G401.6 (cell line): ENCODE data around the gene SPECC1L.

ENCODE experiments used
- FAIRE-seq: peaks from 2 replicates; lab custom pipeline; 2012; peaks lifted over from hg19 to GRCh38; lab: Jason Lieb, UNC

Gene SPECC1L

DNA sequence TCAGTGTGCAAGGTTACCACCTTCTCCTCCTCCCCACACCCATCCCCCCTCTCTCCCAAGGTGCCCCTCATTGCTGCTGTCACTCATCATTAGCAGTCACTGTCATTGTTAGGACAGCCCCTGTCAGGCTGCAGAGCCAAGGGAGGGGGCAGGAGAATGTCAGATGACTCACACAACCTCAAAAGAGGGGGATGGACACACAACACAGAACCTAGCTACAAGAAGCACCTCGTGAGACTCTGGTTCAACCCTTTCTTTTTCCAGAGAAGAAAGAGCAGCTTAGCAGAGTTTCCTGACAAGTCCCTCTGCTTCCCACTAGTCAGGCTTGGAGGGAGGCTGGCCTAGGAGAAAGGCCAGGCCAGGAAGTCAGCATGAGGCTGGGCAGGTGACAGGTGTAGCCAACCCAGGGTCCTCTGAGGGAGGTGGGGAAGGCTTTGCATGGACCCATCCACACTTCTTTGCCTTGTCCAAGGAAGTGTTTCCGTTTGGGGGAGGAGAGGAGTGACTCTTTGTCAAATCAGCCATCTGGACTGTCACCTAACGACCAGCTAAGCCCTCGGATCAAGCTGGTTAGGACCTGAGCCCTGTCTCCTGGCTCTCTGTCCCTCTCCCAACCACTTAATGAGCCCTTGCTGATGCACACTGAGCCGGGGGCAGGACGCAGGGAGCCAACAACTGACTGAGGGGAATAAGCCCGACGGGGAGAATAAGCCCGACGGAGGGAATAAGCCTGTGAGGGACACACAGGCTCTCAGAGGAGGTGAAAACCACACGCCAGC is 175.0 kb downstream of the SPECC1L start:
- no peak for FAIRE-seq

DNA sequence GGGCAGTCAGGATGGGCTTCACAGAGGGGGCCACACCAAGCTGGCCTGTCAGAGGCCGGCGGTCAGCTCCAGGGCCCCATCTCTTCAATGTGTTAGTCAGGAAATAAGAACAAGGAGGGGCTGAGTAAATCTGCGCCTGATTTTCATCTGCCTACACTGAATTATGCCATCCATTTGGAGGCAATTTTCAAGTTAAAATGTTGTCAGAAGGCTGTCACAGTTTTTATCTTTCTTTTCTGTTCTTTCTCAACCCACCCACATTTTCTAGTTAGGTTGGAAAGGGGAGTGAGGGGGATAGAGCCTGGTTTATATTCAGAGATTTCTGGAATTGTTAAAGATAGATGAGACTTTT is 175.6 kb downstream of the SPECC1L start:
- FAIRE-seq: no peak

DNA sequence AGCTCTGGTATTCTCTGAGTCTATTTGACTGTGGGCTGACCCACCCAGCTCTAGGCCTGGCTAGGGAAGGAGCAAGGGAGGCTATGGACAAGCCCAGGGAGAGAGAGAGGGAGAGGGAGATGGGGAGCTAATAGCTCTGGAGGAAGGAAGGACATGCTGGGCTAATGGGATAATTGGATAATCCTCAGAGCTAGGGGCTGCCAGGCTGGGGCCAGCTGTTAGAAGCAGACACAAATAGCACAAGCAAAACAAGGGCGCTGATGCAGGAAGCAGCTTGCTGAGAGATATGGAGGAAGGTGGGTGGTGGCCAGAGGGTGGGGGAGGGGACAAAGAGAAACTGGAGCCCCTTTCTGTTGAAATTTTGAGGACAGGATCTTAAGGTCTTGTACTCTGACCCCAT is 180.0 kb downstream of the SPECC1L start:
- no peak for FAIRE-seq

DNA sequence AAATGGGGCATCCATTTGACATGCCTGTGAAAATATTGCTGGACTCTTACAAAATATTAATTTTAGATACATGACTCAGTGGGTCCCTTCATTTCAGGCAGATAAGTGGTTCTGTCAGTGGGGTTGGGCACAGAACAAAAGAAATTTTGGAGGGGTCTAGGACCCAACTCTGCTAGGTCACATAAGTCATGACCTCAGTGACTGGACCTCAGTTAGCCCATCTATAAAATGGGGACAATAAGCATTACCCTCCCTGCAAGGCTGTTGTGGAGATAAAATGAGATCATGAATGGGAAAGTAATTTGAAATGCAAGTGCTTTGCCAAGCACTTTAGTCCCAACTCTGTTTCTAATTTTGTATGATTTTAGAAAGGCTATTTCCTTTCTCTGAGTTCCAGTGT is 180.5 kb downstream of the SPECC1L start:
- FAIRE-seq: no peak

DNA sequence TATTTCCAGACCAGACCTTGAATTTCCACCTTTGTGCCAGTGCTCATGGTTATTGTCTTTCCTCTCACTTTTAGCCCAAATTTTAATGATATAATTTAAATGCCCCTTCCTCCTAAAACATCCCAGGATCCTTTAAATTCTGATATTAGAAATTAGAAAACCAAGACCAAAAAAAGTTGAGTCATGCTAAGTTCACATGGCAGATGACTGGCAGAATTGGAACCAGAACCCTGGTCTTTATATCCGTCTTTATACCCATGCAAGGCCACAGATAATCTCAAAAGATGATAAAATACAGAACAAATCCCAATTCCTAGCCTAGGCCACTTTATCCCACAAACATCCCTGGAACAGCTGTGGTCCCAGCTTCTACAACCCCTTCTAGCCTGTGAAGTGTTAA is 183.2 kb downstream of the SPECC1L start:
- FAIRE-seq: no peak

DNA sequence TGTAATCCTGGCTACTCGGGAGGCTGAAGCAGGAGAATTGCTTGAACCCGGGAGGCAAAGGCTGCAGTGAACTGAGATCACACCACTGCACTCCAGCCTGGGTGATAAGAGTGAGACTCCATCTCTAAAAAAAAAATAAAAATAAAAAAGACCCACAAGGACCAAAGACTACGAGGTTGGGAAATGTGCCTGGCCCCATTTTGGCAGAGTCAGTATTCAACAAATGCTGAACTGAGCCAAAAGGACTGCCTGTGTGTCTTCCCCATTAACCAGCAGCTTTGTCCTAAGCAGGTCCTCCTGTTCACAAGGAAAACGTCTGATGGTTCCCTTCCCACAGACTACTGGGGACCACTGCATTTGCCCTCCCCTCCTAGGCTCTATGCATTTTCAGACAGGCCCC is 184.4 kb downstream of the SPECC1L start:
- no peak for FAIRE-seq

DNA sequence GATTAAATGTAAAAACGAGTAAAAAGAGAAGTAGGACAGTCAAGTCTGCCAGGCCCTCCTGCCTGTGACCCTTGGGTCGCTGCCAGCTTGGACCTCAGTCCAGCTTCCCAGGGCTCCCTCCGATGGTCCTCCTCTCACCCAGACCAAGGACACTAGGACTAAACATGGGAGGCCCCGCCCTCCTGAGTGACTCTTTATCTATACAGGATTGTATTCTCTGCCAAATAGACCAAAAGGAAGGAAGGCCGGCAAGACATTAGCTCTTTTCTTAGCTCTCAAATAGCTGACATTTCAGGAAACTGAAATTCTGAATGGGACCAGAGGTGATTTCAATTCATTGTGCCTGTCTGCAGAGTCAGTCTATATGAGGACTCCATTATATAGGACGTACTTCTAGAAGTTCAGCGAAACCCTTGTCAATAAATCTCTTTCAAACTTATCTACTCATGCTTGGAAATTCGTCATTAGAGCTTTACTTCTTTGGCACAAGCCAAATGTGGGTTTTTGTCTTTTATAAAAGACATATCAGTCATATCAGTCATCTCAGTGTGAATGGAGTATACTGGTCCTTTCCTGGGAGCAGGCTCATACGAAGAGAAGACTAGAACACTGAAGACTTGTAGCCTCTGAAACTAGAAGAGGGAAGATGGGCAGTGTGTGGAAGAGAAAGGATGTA is 185.3 kb downstream of the SPECC1L start:
- no peak for FAIRE-seq

DNA sequence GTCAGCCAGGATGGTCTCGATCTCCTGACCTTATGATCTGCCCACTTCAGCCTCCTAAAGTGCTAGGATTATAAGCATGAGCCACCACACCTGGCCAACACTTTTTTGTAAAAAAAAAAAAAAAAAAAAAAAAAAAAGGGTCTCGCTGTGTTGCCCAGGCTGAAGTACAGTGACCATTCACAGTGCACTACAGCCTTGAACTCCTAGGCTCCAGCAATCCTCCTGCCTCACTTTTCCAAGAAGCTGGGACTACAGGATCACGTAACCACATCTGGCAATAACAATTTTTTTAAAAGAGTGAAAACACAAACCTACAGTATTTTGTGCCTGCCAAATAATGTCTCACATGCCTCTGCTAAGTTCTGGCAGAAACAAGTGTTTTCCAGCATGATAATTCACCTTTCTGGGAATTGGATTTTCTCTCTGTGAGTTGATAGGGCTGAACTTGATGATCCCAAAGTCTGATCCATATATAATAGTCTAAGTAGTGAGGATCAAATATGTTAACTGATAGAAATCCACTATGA is 187.3 kb downstream of the SPECC1L start:
- no peak for FAIRE-seq

DNA sequence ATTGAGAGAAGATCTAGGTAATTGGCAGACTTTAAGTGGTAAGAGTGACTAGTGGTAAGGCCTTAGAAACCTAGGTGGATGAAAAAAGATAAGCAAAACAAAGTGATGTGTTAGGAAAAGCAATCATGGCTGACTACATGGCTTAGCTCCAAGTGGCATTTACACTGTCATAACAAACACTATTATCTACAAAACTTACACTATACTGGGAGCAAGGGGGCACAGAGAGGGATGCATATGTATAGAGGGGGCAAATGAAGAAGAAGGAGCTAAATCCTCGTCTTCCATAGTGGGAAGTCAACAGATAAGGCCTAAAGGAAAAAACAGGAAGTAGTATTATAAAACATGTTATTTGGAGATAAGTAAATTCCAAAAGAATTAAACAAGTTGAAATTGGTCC is 189.3 kb downstream of the SPECC1L start:
- FAIRE-seq: no peak

DNA sequence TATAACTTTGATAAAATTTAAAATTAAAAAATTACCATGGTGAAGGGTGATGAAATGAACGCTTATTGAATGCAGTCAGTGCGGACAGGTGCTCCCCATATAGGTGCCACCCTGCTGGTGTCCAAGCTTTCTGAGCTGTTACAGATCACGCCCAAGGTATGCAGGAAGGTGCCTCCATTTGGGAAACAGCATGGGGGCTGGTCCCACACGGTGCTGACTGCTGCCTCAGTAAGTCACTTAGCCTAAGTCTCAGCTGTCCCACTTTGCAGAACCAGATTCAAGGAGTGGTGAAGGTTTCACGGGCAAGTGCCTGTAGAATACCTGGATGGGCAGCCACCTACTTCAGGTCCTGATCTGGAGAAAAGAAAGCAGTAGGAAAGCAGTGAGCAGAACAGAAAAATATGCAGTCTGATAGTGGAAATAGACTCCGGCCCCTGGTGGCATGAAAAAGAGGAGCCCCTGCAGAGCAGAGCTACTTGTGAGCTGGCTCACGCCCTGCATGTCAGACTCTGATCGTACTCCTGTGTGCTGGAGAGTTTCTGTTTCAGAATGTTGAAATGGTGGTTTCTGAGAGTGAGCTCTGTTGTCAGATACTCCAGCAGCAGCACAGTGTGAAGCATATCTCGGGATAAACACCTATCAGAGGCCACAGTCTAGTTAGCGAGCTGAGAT is 189.9 kb downstream of the SPECC1L start:
- FAIRE-seq: no peak

DNA sequence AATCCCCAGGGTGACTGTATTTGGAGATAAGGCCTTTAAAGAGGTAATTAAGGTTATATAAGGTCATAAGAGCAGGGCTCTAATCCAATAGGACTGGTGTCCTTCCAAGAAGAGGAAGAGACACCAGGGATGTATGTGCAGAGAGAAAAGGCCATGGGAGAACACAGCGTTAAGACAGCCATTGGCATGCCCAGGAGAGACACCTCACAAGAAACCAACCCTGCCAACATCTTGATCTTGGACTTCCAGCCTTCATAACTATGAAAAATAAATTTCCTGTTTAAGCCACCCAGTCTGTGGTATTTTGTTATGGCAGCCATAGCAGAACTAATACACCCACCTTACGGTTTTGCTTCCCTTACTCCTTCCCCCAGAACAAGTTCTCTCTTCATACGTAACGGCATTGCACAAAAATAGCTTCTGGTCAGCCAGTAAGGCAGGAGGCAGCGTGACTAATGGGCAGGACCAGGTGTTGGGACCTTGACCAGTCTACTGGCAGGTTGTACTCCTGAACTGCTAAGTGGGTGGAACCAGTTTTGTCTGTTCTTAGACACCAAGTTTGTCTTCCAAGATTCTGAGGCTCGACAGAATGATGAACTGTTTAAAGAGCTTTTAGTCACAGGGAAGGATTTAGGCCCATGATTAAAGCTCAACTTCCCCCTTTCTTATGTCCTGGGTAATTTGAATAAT is 192.6 kb downstream of the SPECC1L start:
- no peak for FAIRE-seq

DNA sequence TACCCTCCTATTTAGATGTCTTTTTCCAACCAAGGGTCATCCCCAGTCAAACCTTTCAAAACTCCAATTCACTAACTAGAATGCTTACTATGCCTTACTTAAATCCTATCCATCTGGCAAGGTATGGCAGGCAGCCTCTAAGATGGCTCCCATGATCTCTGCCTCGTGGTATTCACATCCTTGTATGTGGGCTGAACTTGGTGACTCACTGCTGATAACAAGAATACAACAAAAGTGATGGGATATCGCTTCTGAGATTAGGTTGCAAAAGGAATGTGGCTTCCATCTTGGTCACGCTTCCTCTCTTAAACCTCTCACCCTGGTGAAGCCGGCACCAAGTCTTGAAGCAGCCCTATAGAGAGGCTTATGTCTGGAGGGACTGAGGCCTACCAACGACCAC is 194.9 kb downstream of the SPECC1L start:
- FAIRE-seq: no peak

DNA sequence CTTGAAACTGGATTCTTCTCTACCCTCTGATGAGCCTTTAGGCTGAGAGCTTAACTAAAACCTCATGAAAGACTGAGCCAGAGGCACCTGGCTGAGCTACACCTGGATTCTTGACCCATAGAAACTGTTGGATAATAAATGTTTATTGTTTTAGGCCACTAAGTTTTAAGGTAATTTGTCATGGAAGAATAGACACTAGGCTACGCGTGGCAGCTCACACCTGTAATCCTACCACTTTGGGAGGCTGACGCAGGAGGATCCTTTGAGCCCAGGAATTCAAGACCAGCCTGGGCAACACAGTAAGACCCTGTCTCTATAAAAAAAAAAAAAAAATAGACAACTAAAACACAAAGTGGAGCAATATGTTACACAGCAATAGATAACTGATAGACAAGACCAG is 195.3 kb downstream of the SPECC1L start:
- no peak for FAIRE-seq

DNA sequence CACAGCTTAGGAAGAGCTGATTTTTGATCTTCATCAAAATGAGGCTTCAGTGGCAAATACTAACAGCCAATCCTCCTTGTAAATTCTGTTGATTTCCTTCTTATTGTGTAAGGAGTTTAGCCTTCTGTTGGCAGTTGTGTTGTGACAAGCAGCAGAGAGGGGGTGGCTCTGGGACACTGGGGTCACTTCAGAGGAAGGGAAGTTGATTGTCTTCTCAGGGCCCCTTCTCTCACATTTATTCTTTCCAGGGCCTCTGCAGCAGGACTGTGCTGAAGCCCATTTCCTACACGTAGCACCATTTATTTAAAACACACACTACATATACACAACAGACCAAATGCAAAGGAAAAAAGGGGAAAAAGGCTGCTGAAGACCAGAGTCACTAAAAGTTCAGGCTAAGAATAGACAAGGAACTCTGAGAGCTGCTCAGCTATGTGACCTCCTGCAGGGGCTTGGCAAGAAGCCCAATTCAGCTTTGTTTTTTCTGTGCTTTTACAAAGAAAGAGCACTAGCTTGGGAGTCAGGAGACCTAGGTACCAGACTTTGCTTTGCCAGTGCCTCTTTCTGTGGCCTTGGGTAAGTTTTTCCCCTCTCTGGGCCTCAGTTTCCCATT is 196.2 kb downstream of the SPECC1L start:
- no peak for FAIRE-seq

DNA sequence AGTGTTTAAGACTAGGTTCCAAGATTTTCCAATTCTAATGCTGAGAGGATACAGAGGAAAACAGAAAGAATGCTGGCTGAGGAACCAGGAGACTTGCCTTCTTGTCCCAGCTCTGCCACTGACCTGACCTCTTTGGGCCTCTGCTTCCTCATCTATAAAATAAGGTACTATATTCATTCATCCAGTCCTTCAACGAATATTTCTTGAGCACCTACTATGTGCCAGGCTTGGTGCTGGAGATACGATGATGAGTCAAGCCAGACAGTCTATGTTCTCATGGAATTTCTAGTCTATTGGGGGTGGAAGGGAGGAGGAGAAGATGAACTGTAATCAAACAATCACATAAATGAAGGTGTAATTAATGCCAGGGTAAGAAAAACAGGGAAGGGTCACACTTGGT is 196.7 kb downstream of the SPECC1L start:
- no peak for FAIRE-seq
